GM12892 (cell line): ENCODE results near the gene KDM8.

Experiments
- POLR2A ChIP-seq: IDR thresholded peaks from 2 replicates; pipeline ENCODE4 v1.6.1; 2011; ENCODE audit warnings: low read depth, low read length, control low read depth
- TAF1 ChIP-seq: IDR thresholded peaks from 2 replicates; pipeline ENCODE4 v1.6.1; 2011; ENCODE audit warnings: low read depth, mild to moderate bottlenecking, control low read depth, low read length, borderline replicate concordance

GRCh38 chr16:27193300-27193990 is 9.9 kb upstream of the KDM8 start:
- TF ChIP-seq POLR2A (no peak), TAF1 (no peak)
